GM23338 (cell line): ENCODE data around the gene DOK1. TPM values are rescaled to one million over a fixed set of nuclear protein-coding genes. Genes with fewer than 3 reads are reported as not detected.

Experiments
- ATAC-seq: fragments of 200-7000 bp; cut with Tn5 transposase; 3 replicates; pipeline ENCODE4 v1.9.1; 2020
- DNase-seq: peaks from one replicate; pipeline ENCODE4 v3.0.0-alpha.2; 2015; ENCODE audit warnings: low spot score
- H2AFZ ChIP-seq: fragments of 200-600 bp; sonication (generic); 2 replicates; pipeline ENCODE4 v1.8.0; 2016; ENCODE audit warnings: antibody characterized with exemption, mild to moderate bottlenecking, moderate library complexity
- H3F3A ChIP-seq: fragments of 200-600 bp; sonication (generic); replicated peaks from 2 replicates; pipeline ENCODE4 v1.8.0; 2017; ENCODE audit warnings: antibody characterized with exemption, mixed run types, low read depth
- H3K27ac ChIP-seq: fragments of 200-600 bp; sonication (generic); 2 replicates; pipeline ENCODE4 v1.6.1; 2016; ENCODE audit warnings: low read depth
- H3K27me3 ChIP-seq: fragments of 200-600 bp; sonication (generic); 2 replicates; pipeline ENCODE4 v1.8.0; 2016; ENCODE audit warnings: mild to moderate bottlenecking, mixed run types, moderate library complexity; ENCODE audit not compliant: insufficient read depth
- H3K36me3 ChIP-seq: fragments of 200-600 bp; sonication (generic); 2 replicates; pipeline ENCODE4 v1.8.0; 2016; ENCODE audit warnings: mild to moderate bottlenecking; ENCODE audit not compliant: insufficient read depth
- H3K4me1 ChIP-seq: fragments of 200-600 bp; sonication (generic); 2 replicates; pipeline ENCODE4 v1.8.0; 2016; ENCODE audit warnings: mild to moderate bottlenecking, moderate library complexity; ENCODE audit not compliant: insufficient read depth
- H3K4me2 ChIP-seq: fragments of 200-600 bp; sonication (generic); 2 replicates; pipeline ENCODE4 v1.7.1; 2017; ENCODE audit warnings: mixed run types
- H3K4me3 ChIP-seq: fragments of 200-600 bp; sonication (generic); 2 replicates; pipeline ENCODE4 v1.6.1; 2016; ENCODE audit warnings: mixed run types
- H3K79me2 ChIP-seq: fragments of 200-600 bp; sonication (generic); replicated peaks from 2 replicates; pipeline ENCODE4 v1.8.0; 2017; ENCODE audit warnings: mild to moderate bottlenecking; ENCODE audit not compliant: insufficient read depth
- H3K9me2 ChIP-seq: fragments of 200-600 bp; sonication (generic); 2 replicates; pipeline ENCODE4 v1.8.0; 2017; ENCODE audit not compliant: insufficient read depth
- H4K20me1 ChIP-seq: fragments of 200-600 bp; sonication (generic); replicated peaks from 2 replicates; pipeline ENCODE4 v1.8.0; 2017; ENCODE audit warnings: mild to moderate bottlenecking; ENCODE audit not compliant: insufficient read depth
- H3K27ac Mint-ChIP-seq: 2 replicates; pipeline ENCODE4 v1.8.0; 2020; ENCODE audit warnings: inconsistent platforms, mild to moderate bottlenecking, moderate library complexity, mixed read lengths
- H3K27me3 Mint-ChIP-seq: 3 replicates; pipeline ENCODE4 v1.8.0; 2022; ENCODE audit warnings: low read depth, mild to moderate bottlenecking, moderate library complexity, mixed read lengths, inconsistent platforms; ENCODE audit not compliant: insufficient read depth, poor library complexity
- H3K36me3 Mint-ChIP-seq: 3 replicates; pipeline ENCODE4 v1.8.0; 2021; ENCODE audit warnings: low read depth, mild to moderate bottlenecking, inconsistent platforms, moderate library complexity, mixed read lengths
- H3K4me1 Mint-ChIP-seq: 3 replicates; pipeline ENCODE4 v1.8.0; 2020; ENCODE audit warnings: mild to moderate bottlenecking, inconsistent platforms, mixed read lengths
- H3K4me3 Mint-ChIP-seq: 3 replicates; pipeline ENCODE4 v1.8.0; 2021; ENCODE audit warnings: moderate library complexity, mild to moderate bottlenecking, inconsistent platforms, mixed read lengths
- H3K9me3 Mint-ChIP-seq: 3 replicates; pipeline ENCODE4 v1.8.0; 2020; ENCODE audit warnings: moderate library complexity, mild to moderate bottlenecking, inconsistent platforms, mixed read lengths
- CREB1 ChIP-seq: fragments of 250-450 bp; sonication (Bioruptor Pico); IDR thresholded peaks from 2 replicates; pipeline ENCODE4 v1.5.0; 2020; ENCODE audit warnings: low read depth, mild to moderate bottlenecking, moderate library complexity
- CTCF ChIP-seq, 2 experiments: fragments of 200-600 bp in 1 of 2; sonication (generic) in 1 of 2; conservative IDR thresholded peaks; 2 replicates each; pipeline versions ENCODE4 v1.5.1 to v1.6.1; 2016 to 2017; ENCODE audit warnings: antibody characterized with exemption in 2 of 2, low read depth in 2 of 2, mild to moderate bottlenecking in 2 of 2, moderate library complexity in 1 of 2
- ETS1 ChIP-seq: IDR thresholded peaks from 2 replicates; pipeline ENCODE4 v1.6.1; 2016; ENCODE audit warnings: antibody characterized with exemption
- EZH2 ChIP-seq: fragments of 200-600 bp; sonication (generic); IDR thresholded peaks from one replicate; pipeline ENCODE4 v1.8.0; 2017; ENCODE audit warnings: antibody characterized with exemption, mild to moderate bottlenecking, low read depth; ENCODE audit not compliant: unreplicated experiment
- EZH2phosphoT487 ChIP-seq: fragments of 200-600 bp; sonication (generic); IDR thresholded peaks from one replicate; pipeline ENCODE4 v1.8.1; 2018; ENCODE audit warnings: antibody characterized with exemption; ENCODE audit not compliant: unreplicated experiment
- JUNB ChIP-seq: IDR thresholded peaks from one replicate; pipeline ENCODE4 v1.6.1; 2016; ENCODE audit warnings: antibody characterized with exemption; ENCODE audit not compliant: unreplicated experiment
- NANOG ChIP-seq: IDR thresholded peaks from 2 replicates; pipeline ENCODE4 v1.6.1; 2016; ENCODE audit warnings: antibody characterized with exemption, borderline replicate concordance
- POLR2AphosphoS5 ChIP-seq: IDR thresholded peaks from 2 replicates; pipeline ENCODE4 v1.6.1; 2016; ENCODE audit warnings: antibody characterized with exemption, low read depth
- REST ChIP-seq: IDR thresholded peaks from one replicate; pipeline ENCODE4 v1.6.1; 2018; ENCODE audit warnings: antibody characterized with exemption; ENCODE audit not compliant: unreplicated experiment
- STAT1 ChIP-seq: IDR thresholded peaks from one replicate; pipeline ENCODE4 v1.6.1; 2016; ENCODE audit warnings: antibody characterized with exemption; ENCODE audit not compliant: unreplicated experiment
- ZNF114 ChIP-seq: fragments of 250-450 bp; sonication (Bioruptor Pico); IDR thresholded peaks from 2 replicates; pipeline ENCODE4 v1.5.0; 2020; ENCODE audit warnings: mild to moderate bottlenecking, moderate library complexity
- ZNF331 ChIP-seq: fragments of 250-450 bp; sonication (Bioruptor Pico); IDR thresholded peaks from 2 replicates; pipeline ENCODE4 v1.5.0; 2020; ENCODE audit warnings: low read depth, mild to moderate bottlenecking, moderate library complexity
- ZNF462 ChIP-seq: fragments of 250-450 bp; sonication (Bioruptor Pico); IDR thresholded peaks from 2 replicates; pipeline ENCODE4 v1.5.0; 2020; ENCODE audit warnings: mild to moderate bottlenecking, moderate library complexity
- polyA plus RNA-seq: library from polyadenylated mRNA; unstranded; fragments of >200 nt; fragmentation: Nextera tagmentation; extraction: Ambion mirVana; gene quantifications from 2 replicates; pipeline ENCODE4 v1.2.1, GENCODE V29; 2016
- total RNA-seq: library from RNA; depleted of rRNA; stranded (reverse); fragments of >200 nt; shearing (Covaris generic); gene quantifications from 2 replicates; pipeline ENCODE4 v1.2.3, GENCODE V29; 2014

The DOK1 gene
- total and polyA plus RNA-seq, 2 experiments from 2014 or later: 3.9 to 15.5 TPM

- H3K4me1 Mint-ChIP-seq: no peaks in the 10 kb centered on the region
- H3K9me3 Mint-ChIP-seq: no peaks in the 10 kb centered on the region
- TF ChIP-seq EZH2phosphoT487 (no peak), ETS1 (no peak), POLR2AphosphoS5 (no peak), ZNF462 (CRISPR knock-in tag) (no peak), NANOG (no peak), ZNF331 (no peak), STAT1 (no peak), CTCF (conservative IDR thresholded peaks at IDR 0.05; ENCODE audit: low read depth in 2 of 2) (no peak), ZNF114 (CRISPR knock-in tag) (no peak), EZH2 (no peak), REST (no peak), JUNB (no peak), CREB1 (CRISPR knock-in tag) (no peak)
- Histone ChIP-seq H2AFZ (no peak overlapping the region), H3K4me2 (no peak overlapping the region), H3K79me2 (no peaks in the 10 kb centered on the region), H3K27ac (no peak overlapping the region), H3K9me2 (no peaks in the 10 kb centered on the region), H3F3A (no peaks in the 10 kb centered on the region), H3K4me3 (no peak overlapping the region), H3K27me3 (peaks cover 5% of the 10 kb centered on the region; the same call in 1 of the 2 replicates), H3K36me3 (no peaks in the 10 kb centered on the region), H3K4me1 (no peaks in the 10 kb centered on the region), H4K20me1 (0 out of 2 replicates have a peak, but pooled peaks cover 6% of the 10 kb centered on the region)
- no peak for DNase-seq
- H3K27ac Mint-ChIP-seq: no peak overlapping the region
- no peak overlapping the region for H3K4me3 Mint-ChIP-seq
- no peak for ATAC-seq
- no peaks in the 10 kb centered on the region for H3K27me3 Mint-ChIP-seq
- no peaks in the 10 kb centered on the region for H3K36me3 Mint-ChIP-seq
These were observed 39.6 kb downstream of the DOK1 start for GRCh38 chr2:74593826-74594772.
